Measurements from ENCODE around the gene PACS1.

- TF ChIP-seq EZH2 (IDR thresholded peaks at IDR 0.05; ENCODE audit: borderline replicate concordance, low read length) (no peak), CTCF (IDR thresholded peaks at IDR 0.05; ENCODE audit: low read length) (no peak)
Measured at GRCh38 chr11:66221012-66221411, 150.9 kb downstream of the PACS1 start.

Data from OCI-LY1 (cell line).